ENCODE measurements around the gene INPP4B. TPM values are rescaled to one million over a fixed set of nuclear protein-coding genes. Genes with fewer than 3 reads are reported as not detected.

Gene INPP4B
- total and polyA plus RNA-seq, 2 experiments from 2014 or later: 4.6 to 5.5 TPM

DNA sequence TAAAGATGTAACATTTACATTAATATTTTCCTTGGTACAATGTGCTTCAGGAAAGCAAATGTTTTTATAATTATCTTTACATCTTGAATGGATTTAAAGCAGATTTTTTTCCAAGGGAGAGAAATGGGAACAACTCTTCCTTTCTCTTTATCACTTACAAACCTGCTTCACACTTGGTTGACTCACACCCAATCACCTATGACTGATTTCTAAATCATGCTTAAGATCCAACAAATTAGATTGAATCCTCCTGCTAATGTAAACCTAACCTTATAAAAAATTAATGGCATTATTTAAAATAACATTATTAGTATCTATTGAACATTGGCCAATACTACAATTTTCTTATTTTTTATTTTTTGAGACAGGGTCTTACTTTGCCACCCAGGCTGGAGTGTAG lies 127.1 kb downstream of the INPP4B start:
- no peak for DNase-seq (ENCODE audit: low read depth in 1 of 2, low spot score in 1 of 2)

DNA sequence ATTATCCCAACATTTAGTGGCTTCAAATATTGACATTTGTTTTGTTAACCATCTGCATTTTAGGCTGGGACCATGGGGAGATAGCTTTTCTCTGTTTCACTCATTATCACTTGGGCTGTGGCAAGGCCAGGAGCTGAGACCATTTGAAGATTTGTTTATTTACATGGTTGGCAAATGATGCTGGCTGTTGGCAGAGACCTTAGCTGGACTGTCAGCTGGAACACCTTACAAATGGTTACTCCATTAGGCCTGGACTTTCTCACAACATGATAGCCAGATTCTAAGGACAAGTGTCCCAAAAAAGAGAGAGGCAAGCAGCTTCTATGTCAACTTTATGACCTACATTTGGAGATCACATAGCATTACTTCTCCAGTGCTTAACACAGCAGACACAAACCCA lies 130.4 kb downstream of the INPP4B start:
- H3K27ac ChIP-seq: no peak overlapping the region
- no peaks in the 10 kb centered on the region for H3K9me3 ChIP-seq (ENCODE audit: low read depth)
- H3K4me3 ChIP-seq: no peak overlapping the region
- H3K36me3 ChIP-seq: no peaks in the 10 kb centered on the region
- H3K4me1 ChIP-seq (ENCODE audit: low read depth): no peaks in the 10 kb centered on the region
- TF ChIP-seq, protein P1, sequence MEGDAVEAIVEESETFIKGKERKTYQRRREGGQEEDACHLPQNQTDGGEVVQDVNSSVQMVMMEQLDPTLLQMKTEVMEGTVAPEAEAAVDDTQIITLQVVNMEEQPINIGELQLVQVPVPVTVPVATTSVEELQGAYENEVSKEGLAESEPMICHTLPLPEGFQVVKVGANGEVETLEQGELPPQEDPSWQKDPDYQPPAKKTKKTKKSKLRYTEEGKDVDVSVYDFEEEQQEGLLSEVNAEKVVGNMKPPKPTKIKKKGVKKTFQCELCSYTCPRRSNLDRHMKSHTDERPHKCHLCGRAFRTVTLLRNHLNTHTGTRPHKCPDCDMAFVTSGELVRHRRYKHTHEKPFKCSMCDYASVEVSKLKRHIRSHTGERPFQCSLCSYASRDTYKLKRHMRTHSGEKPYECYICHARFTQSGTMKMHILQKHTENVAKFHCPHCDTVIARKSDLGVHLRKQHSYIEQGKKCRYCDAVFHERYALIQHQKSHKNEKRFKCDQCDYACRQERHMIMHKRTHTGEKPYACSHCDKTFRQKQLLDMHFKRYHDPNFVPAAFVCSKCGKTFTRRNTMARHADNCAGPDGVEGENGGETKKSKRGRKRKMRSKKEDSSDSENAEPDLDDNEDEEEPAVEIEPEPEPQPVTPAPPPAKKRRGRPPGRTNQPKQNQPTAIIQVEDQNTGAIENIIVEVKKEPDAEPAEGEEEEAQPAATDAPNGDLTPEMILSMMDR (IDR thresholded peaks at IDR 0.05; ENCODE audit: low read depth, low read length): no peak
- H3K27me3 ChIP-seq: no peaks in the 10 kb centered on the region
- DNase-seq (ENCODE audit: low read depth in 1 of 2, low spot score in 1 of 2): no peak

More for the DNA sequence above, 127.1 kb downstream of the INPP4B start:
- H3K9me3 ChIP-seq (ENCODE audit: low read depth): no peaks in the 10 kb centered on the region
- H3K27me3 ChIP-seq: no peaks in the 10 kb centered on the region
- no peak overlapping the region for H3K4me3 ChIP-seq
- H3K27ac ChIP-seq: no peak overlapping the region
- no peaks in the 10 kb centered on the region for H3K36me3 ChIP-seq
- TF ChIP-seq, protein P1 (IDR thresholded peaks at IDR 0.05; ENCODE audit: low read depth, low read length): no peak
- H3K4me1 ChIP-seq (ENCODE audit: low read depth): no peaks in the 10 kb centered on the region

DNA sequence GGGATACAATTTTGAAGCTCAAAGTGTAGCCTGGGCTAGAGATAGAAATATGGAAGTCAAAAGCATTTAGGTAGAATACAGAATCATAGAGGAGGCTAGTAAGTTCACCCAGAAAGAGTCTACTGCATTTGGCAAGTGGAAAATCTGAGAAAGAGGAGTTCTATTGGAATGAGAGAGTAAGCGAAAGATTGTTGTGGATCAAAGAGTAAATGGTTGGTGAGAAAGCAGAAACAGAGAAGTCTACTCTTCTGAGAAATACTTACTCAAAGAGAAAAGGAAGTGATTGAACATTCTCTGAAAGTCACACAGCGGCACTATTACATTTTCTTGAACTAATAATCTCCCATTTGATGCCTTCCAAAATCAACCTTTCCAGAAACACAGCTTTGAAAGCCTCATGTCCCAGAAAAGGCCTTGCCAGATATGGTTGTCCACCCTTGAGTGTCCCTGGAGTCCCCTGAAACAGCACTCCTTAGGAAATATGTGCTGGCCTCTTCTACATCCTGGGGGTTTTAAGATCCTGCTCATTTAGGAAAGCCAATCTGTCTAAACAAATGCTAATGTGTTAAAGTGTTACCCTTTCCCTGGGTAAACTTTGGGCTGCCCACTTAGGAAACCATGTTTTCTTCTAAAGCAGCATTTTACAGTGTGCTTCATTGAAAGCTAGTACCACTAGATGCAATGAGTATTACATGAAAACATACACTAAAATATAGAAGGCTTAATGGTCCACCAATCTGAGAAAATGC lies 132.6 kb downstream of the INPP4B start:
- Histone ChIP-seq H3K9me3 (ENCODE audit: low read depth) (no peaks in the 10 kb centered on the region), H3K27ac (no peak overlapping the region), H3K36me3 (no peaks in the 10 kb centered on the region), H3K4me1 (ENCODE audit: low read depth) (no peaks in the 10 kb centered on the region), H3K4me3 (no peak overlapping the region), H3K27me3 (no peaks in the 10 kb centered on the region)
- DNase-seq (ENCODE audit: low read depth in 1 of 2, low spot score in 1 of 2): no peak
- TF ChIP-seq, protein P1 (IDR thresholded peaks at IDR 0.05; ENCODE audit: low read depth, low read length): no peak

DNA sequence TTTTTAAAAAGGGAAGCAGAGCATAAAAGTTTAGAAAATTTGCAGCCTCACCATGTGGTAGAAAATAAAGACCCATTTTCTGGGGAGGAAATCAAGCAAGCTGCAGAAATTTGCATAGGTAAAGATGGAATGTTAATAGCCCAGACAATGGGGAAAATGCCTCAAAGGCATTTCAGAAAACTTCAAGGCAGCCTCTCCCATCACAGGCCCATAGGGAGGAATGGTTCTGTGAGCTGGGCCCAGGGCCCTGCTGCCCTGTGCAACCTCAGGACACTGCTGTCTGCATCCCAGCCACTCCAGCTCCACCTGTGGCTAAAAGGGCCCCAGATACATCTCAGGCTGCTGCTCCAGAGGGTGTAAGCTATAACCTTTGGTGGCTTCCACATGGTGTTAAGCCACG lies 137.9 kb downstream of the INPP4B start:
- TF ChIP-seq, protein P1 (IDR thresholded peaks at IDR 0.05; ENCODE audit: low read depth, low read length): no peak
- H3K27me3 ChIP-seq: no peaks in the 10 kb centered on the region
- H3K36me3 ChIP-seq: no peaks in the 10 kb centered on the region
- no peaks in the 10 kb centered on the region for H3K4me1 ChIP-seq (ENCODE audit: low read depth)
- no peak for DNase-seq (ENCODE audit: low read depth in 1 of 2, low spot score in 1 of 2)
- no peak overlapping the region for H3K27ac ChIP-seq
- H3K4me3 ChIP-seq: no peak overlapping the region
- no peaks in the 10 kb centered on the region for H3K9me3 ChIP-seq (ENCODE audit: low read depth)

DNA sequence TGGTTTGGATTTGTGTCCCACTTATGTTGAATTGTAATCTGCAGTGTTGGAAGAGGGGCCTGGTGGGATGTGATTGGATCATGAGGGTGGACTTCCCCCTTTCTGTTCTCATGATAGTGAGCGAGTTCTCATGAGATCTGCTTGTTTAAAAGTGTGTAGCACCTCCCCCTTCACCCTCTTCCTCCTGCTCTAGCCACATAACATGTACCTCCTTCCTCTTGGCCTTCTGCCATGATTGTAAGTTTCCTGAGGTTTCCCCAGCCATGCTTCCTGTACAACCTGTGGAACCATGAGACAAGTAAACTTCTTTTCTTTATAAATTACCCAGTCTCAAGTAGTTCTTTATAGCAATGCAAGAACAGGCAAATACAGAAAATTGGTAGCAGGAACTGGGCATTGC lies 138.7 kb downstream of the INPP4B start:
- no peaks in the 10 kb centered on the region for H3K36me3 ChIP-seq
- H3K4me3 ChIP-seq: no peak overlapping the region
- no peak overlapping the region for H3K27ac ChIP-seq
- TF ChIP-seq, protein P1 (IDR thresholded peaks at IDR 0.05; ENCODE audit: low read depth, low read length): no peak
- H3K9me3 ChIP-seq (ENCODE audit: low read depth): no peaks in the 10 kb centered on the region
- H3K4me1 ChIP-seq (ENCODE audit: low read depth): no peaks in the 10 kb centered on the region
- peak in 1 of 2 donors; percentile 1 for DNase-seq (ENCODE audit: low read depth in 1 of 2, low spot score in 1 of 2)
- H3K27me3 ChIP-seq: no peaks in the 10 kb centered on the region
